SK-N-MC (cell line): ENCODE measurements around the gene CATSPERZ.

Source experiments
- DNase-seq: peaks from one replicate; pipeline ENCODE4 v3.0.0-alpha.2; 2011; ENCODE audit warnings: low read depth, low spot score
- H3K27ac ChIP-seq: fragments of 200-600 bp; sonication (generic); 2 replicates; pipeline ENCODE4 v1.5.1; 2016; ENCODE audit warnings: mixed run types
- H3K36me3 ChIP-seq: fragments of 200-600 bp; sonication (generic); 2 replicates; pipeline ENCODE4 v1.6.1; 2017; ENCODE audit warnings: antibody characterized with exemption, low read length, mixed read lengths; ENCODE audit not compliant: insufficient read depth
- H3K4me3 ChIP-seq: fragments of 200-600 bp; sonication (generic); 2 replicates; pipeline ENCODE4 v1.5.1; 2016
- H3K9ac ChIP-seq: fragments of 200-600 bp; sonication (generic); 2 replicates; pipeline ENCODE4 v1.8.0; 2017; ENCODE audit warnings: mixed run types, mixed read lengths; ENCODE audit not compliant: insufficient read length
- H3K9me3 ChIP-seq: fragments of 200-600 bp; sonication (generic); 2 replicates; pipeline ENCODE4 v1.6.1; 2017; ENCODE audit warnings: low read depth, mild to moderate bottlenecking, antibody characterized with exemption, low read length, moderate library complexity, mixed read lengths
- EZH2 ChIP-seq: fragments of 200-600 bp; sonication (generic); IDR thresholded peaks from one replicate; pipeline ENCODE4 v1.6.1; 2017; ENCODE audit warnings: antibody characterized with exemption
- FOXP2 ChIP-seq: optimal IDR thresholded peaks from 2 replicates; pipeline ENCODE3; 2011; ENCODE audit warnings: mild to moderate bottlenecking, moderate library complexity; ENCODE audit not compliant: insufficient read depth; ENCODE audit errors: extremely low read length, control extremely low read depth
- POLR2AphosphoS5 ChIP-seq: IDR thresholded peaks from 2 replicates; pipeline ENCODE4 v1.6.1; 2012; ENCODE audit warnings: mild to moderate bottlenecking, low read depth, low read length, borderline replicate concordance

The CATSPERZ gene

GRCh38 chr11:64262271-64263002 lies 37.7 kb upstream of the CATSPERZ start:
- TF ChIP-seq FOXP2 (no peak), EZH2 (no peak), POLR2AphosphoS5 (no peak)
- no peaks in the 10 kb centered on the region for H3K9me3 ChIP-seq
- no peak overlapping the region for H3K4me3 ChIP-seq
- H3K36me3 ChIP-seq, result peaks cover 39% of the 10 kb centered on the region; the same call in 1 of the 2 replicates
- DNase-seq, result no peak
- no peak overlapping the region for H3K27ac ChIP-seq
- no peak overlapping the region for H3K9ac ChIP-seq

GRCh38 chr11:64263021-64263946 lies 36.9 kb upstream of the CATSPERZ start:
- no peak for DNase-seq
- Histone ChIP-seq H3K9ac (no peak overlapping the region), H3K4me3 (no peak overlapping the region), H3K27ac (no peak overlapping the region), H3K36me3 (peaks cover 39% of the 10 kb centered on the region; the same call in 1 of the 2 replicates), H3K9me3 (no peaks in the 10 kb centered on the region)
- TF ChIP-seq FOXP2 (no peak), POLR2AphosphoS5 (no peak), EZH2 (no peak)

- no peak overlapping the region for H3K27ac ChIP-seq
- peaks cover 33% of the 10 kb centered on the region; the same call in 1 of the 2 replicates for H3K36me3 ChIP-seq
- TF ChIP-seq POLR2AphosphoS5 (no peak), FOXP2 (no peak), EZH2 (no peak)
- no peaks in the 10 kb centered on the region for H3K9me3 ChIP-seq
- no peak overlapping the region for H3K4me3 ChIP-seq
- DNase-seq, result no peak
- no peak overlapping the region for H3K9ac ChIP-seq
Measured at GRCh38 chr11:64263947-64264317, 36.2 kb upstream of the CATSPERZ start.

GRCh38 chr11:64264371-64264852 lies 35.7 kb upstream of the CATSPERZ start:
- Histone ChIP-seq H3K36me3 (peaks cover 30% of the 10 kb centered on the region; the same call in 1 of the 2 replicates), H3K9me3 (no peaks in the 10 kb centered on the region), H3K9ac (no peak overlapping the region), H3K4me3 (no peak overlapping the region), H3K27ac (peak overlapping the region; percentile 62)
- no peak for DNase-seq
- TF ChIP-seq EZH2 (no peak), FOXP2 (no peak), POLR2AphosphoS5 (no peak)

- Histone ChIP-seq H3K4me3 (no peak overlapping the region), H3K9me3 (no peaks in the 10 kb centered on the region), H3K36me3 (peaks cover 24% of the 10 kb centered on the region; the same call in 1 of the 2 replicates), H3K9ac (no peak overlapping the region), H3K27ac (no peak overlapping the region)
- DNase-seq, result no peak
- TF ChIP-seq EZH2, result no peak
- no peak for TF ChIP-seq POLR2AphosphoS5
- no peak for TF ChIP-seq FOXP2
Measured at GRCh38 chr11:64265176-64266160, 34.7 kb upstream of the CATSPERZ start.

- Histone ChIP-seq H3K9me3 (no peaks in the 10 kb centered on the region), H3K9ac (no peak overlapping the region), H3K36me3 (peaks cover 24% of the 10 kb centered on the region; the same call in 1 of the 2 replicates), H3K27ac (no peak overlapping the region), H3K4me3 (no peak overlapping the region)
- no peak for DNase-seq
- TF ChIP-seq EZH2 (no peak), FOXP2 (no peak), POLR2AphosphoS5 (no peak)
Measured at GRCh38 chr11:64266339-64266738, 33.8 kb upstream of the CATSPERZ start.

GRCh38 chr11:64267207-64267945 lies 32.8 kb upstream of the CATSPERZ start:
- no peak for DNase-seq
- Histone ChIP-seq H3K9ac (no peak overlapping the region), H3K36me3 (peaks cover 21% of the 10 kb centered on the region; the same call in 1 of the 2 replicates), H3K27ac (peak overlapping the region; percentile 70), H3K4me3 (no peak overlapping the region), H3K9me3 (no peaks in the 10 kb centered on the region)
- TF ChIP-seq POLR2AphosphoS5, result no peak
- TF ChIP-seq FOXP2, result no peak
- no peak for TF ChIP-seq EZH2
